ENCODE measurements around the gene CDC26.
"Not testable (repeated sequence)": the region's sequence is repeated elsewhere in the genome, so short reads cannot be mapped to it uniquely, and the experiment has no call there.

CDC26 gene

DNA sequence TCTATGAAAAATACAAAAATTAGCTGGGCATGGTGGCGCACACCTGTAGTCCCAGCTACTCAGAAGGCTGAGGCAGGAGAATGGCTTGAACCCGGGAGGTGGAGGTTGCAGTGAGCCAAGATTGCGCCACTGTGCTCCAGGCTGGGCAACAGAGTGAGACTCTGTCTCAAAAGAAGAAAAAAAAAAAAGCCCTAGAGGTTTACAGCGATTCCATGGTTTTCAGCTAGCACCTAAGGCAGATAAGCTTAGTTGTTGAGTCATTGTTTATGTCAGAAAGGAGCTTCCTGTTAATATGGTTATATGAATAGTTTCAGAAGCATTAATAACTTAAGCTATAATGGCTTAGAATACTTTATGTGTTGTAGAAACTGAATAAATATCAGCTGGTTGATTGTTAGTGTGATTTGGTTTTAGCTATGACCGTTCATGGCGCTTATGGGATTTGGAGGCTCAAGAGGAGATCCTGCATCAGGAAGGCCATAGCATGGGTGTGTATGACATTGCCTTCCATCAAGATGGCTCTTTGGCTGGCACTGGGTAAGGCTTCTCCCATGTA lies 14.8 kb upstream of the CDC26 start:
- DNase-seq = no peak

DNA sequence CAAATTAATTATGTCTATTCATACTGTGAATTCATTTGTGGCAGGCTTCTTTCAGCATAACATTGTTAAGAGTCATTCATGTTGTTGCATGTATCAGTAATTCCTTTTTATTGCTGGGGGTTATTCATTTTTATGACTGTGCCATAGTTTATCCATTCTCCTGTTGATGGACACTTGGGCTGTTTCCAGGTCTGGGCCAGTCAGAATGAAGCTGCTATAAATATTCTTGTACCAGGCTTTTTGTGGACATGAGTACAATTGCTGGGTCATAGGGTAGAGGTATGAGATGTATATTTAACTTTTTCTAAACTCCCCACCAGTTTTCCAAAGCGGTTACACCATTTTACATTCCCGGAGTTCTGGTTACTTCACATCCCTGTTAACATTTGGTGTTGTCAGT lies 13.7 kb upstream of the CDC26 start:
- DNase-seq = no peak

DNA sequence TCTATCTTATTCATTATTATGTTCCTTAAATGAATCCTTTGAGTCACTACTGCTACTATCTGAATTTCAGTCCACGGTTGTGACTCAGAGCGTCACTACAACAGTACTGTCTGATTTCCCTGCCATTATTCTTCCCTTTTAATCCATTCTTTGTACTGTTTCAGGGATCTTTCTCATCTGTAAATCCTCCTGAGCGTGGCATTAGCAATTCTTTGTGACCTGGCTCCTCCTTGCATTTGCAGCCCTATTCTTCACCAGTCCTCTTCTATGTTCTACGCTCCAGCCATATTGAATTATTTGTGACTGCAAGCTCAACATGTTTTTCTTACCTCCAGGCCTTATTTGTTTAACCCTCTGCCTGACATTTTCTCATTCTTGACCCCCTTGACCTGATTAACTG lies 6.0 kb upstream of the CDC26 start:
- no peak for DNase-seq

DNA sequence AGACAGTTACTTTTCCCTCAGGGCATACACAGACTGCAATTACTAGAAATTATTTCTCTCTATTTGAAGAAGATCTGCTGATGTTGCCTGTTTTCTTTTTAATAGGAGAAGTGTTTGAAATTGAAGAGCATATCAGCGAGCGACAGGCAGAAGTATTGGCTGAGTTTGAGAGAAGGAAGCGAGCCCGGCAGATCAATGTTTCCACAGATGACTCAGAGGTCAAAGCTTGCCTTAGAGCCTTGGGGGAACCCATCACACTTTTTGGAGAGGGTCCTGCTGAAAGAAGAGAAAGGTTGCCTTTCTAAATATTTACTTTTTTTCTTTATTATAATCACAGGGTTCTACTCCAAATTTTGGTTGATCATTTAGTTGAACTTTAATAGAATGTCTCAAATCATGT lies 3.5 kb upstream of the CDC26 start:
- DNase-seq = no peak

DNA sequence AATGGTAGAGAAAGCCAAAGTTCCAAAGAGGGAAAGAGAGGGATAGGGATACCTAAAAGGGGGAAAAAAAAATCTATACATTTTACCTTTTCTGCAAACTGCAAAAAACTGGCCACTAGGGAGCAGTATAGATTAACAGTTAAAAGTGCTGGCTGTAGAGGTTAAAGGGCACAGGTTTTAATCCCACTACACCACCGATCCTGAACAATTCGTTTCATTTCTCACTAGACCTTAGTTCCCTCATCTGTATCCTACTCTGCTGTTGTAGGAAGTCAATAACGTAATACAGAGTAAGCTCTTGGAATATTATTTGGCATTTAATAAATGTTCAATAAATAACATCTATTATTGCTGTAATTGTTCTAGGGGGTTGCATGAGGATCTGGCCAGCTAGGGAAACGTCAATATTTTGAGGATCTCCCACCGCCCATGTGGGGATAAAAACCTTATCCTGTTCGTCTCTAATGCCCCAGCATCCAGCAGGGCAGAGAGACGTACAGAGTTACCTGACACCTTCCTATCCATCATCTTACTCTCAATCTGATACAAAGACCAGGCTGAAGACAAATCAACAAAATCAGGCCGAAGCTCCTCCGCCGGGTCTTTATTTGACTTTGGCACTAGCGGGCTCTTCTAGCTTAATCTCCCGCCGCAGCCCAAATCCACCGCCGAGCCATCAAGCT lies 757 bp downstream of the CDC26 start:
- no peak for DNase-seq

DNA sequence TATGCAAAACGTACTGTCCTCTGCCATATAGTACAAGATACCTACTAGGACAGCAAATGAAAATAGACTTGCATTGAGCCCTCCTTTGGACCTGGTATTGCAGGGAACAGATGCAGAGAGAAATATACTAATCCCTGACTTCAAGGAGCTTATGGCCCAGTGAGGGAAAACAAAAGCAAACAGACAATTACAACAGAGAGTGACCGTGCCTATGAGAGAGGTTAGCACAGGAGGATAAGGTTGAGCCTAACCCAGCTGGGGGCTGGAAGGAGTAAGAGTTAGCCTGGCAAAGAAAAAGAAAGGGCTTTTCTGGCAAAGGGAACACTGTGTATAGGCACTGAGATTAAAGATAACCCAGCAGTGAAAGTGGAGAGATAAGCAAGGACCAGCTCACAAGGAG lies 5.5 kb downstream of the CDC26 start:
- DNase-seq = no peak

DNA sequence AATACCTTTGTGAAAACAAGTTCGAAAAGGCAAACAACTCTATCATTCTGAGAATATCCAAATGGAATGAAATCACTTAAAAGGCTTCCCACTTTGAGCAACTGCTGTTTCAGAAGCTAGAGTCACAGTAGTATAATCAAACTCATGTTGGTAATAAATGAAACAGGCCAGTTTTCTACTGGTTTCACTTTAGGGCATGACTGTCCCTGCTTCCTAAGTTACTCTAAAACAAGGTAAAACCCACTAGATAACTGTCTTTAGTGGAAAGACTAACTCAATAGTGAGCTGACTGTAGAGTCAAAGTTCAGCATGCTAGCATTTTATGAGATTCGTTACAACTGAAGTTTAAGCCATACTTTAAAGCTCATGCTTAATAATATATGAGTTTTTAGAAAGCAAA lies 6.0 kb downstream of the CDC26 start:
- DNase-seq = no peak

DNA sequence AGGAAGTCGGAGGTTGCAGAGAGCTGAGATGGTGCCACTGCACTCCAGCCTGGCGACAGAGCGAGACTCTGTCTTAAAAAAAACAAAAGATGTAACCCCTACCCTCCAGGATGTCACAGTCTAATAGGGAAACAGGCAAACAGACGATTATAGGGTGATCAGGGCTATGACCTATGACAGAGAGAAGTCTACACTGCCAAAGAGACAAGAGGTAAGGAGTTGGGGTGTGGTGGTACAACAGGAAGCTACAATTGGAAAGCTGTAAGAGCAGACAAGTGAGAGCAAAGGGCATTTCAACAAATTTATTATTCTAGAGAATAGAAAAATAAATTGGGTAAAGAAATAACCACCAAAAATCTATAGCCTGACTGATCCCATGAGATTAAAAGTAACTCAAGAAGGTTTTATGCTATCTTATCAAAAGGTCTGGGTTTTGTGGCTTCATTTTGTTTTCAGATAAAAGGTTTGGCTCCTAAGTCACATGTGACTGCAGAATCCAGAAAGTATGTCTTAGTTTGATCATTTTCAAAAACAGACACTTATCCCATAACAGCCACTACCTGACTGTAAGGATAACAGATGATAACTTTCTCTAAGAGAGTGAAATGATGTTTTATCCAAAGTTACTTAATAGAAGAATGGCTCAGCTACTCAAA lies 7.3 kb downstream of the CDC26 start:
- no peak for DNase-seq

DNA sequence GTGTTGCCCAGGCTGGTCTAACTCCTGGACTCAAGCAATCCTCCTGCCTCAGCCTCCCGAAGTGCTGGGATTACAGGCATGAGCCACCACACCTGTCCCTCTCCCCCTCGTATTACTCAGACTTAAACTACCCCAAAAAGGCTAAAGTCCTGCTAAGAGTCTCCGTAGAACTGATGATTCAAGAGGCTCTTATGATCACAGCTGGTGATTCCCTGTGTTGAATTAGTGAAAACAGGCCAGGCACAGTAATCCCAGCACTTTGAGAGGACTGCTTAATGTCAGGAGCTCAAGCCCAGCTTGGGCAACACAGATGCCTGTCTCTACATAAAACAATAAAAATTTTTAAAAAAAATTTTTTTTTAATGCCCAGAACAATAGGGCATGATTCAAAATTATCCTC lies 9.2 kb downstream of the CDC26 start:
- DNase-seq = no peak

DNA sequence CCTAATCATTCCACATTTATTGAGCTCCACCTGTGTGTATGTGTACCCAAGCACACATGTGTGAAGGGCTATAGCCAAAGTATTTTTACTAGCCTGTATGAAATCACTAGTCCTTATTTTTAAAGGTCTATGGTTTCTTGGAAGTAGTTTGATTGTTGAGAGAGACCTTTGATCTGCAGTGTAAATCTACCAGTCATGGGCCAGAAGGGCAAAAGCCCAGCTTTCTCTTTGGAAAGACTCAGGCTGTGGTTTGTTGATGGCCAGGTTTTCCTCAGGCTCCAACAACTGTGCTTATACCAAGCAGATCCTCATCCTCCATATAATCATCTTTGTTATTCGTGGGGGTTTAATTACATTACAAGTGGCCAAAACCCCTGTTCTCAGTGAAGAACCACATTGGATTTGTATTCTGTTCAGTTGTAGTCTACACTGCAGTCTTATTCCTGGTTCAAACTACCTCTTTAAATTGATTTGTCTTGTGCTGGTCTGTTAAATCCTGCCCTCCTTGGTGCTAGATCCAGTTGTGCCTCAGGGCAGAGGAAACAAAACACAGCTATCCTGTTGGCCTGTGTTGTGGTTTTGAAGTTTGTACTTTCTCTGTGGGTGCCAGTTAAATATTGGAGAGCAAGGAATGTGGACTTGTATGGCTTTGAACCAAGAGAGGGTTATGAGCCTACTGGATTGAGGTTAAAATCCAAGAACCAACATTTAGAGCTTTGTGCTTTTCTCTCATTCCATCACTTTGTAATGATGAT lies 13.3 kb downstream of the CDC26 start:
- no peak for DNase-seq

DNA sequence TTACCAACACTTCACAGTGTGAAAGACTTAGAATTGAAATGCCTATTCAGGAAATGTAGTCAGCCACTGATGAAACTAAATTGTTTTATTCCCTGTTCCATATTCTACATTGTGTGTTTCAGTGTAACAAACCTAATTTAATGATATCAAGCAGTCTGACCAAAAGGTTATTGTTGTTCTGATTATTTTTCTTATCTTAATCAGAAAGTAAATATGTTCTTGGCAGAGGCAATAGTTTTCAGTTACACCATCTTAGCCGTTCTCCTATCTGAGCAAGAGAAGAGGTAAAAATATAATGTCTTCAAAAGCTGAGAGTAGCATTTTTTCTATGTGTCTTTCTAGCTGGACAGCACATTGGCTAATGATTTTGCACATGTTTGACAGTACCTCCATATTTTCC lies 17.1 kb downstream of the CDC26 start:
- DNase-seq = no peak

DNA sequence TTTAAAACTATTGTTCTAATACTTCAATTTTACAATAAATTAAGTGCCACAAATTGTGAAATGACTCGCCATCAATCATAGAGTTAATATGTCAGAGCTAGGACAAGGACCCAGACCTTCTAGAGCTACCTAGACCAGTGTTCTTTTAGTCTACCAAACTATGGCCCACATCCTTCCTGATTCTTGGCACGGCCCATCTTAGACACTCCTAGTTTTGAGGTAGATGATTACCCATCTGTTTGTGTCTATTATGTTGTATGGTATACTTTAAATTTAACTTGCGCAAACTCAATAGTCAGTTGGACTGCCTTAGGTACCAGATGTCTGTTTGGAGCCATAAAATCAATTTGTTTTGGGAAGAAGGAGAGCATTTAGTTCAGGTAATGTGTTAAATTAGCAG lies 17.5 kb downstream of the CDC26 start:
- no peak for DNase-seq

DNA sequence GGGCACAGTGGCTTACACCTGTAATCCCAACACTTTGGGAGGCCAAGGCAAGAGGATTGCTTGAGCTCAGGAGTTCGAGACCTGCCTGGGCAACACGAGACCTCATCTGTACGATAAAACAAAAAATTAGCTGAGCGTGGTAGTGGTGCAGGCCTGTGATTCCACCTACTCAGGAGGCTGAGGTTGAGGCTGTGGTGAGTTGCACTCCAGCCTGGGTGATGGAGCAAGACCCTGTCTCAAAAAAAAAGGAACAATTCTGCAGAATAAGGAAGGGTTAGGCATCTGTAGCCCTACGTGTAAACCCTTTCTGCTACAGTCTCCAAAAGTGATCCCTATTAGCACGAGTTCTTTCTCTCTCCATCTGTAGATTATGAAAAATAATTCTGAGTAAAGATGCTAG lies 19.9 kb downstream of the CDC26 start:
- DNase-seq = no peak

DNA sequence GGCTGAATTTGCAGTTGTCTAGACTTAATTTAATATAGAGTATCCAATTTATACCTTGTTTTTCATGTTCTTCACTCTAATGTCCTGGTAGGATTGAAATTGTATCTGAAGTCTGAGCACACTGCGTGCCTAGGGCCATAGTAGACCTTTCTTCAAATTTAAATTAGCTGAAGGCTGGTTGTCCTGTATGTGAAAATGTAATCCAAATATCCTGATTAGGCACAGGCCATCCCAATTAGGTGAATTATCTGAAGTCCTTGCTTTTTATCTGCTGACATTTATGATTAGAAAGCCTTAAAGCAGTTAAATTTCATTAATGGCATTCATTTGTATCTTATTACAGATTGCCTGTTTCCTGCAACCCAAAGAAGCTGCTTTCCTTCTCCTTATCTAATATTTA lies 20.4 kb downstream of the CDC26 start:
- DNase-seq = no peak

DNA sequence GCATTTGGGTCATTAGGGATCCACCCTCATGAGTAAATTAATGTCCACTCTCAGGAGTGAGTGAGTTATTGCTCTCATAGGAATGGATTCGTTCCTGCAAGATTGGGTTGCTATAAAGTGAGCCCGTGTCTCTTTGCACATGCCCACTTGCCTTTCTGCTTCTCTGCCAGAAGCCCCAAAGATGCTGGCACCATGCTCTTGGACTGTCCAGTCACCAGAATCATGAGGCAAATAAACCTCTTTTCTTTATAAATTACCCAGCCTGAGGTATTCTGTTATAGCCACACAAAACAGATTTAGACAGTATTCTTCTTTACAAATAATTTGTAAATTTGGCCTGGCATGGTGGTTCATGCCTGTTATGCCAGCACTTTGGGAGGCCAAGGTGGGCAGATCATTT lies 24.6 kb downstream of the CDC26 start:
- DNase-seq = no peak

DNA sequence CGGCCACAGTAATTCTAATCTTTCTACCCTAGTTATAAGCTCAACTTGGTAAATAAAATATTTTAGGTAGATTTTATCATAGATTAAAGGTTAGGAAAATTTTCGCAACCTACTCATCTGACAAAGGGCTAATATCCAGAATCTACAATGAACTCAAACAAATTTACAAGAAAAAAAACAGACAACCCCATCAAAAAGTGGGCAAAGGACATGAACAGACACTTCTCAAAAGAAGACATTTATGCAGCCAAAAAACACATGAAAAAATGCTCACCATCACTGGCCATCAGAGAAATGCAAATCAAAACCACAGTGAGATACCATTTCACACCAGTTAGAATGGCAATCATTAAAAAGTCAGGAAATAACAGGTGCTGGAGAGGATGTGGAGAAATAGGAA lies 25.7 kb downstream of the CDC26 start:
- DNase-seq = not testable (repeated sequence)

DNA sequence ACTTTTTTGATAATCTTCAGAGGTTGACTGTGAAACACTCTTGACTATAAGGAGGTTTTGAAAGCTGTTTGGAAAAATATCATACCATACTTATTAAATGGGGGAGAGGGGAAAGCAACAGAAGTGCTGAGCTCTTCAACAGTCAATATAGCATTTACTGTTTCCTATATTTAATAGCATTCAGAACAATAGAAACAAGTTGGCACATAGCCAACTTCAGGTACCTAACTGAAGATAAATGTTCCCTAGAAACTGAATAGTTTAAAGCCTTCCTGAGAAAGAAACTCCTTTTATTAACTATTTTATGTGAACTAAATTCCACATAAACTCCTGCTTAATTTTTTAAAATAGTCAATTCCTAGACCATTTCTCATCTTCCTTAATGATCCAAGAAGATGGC lies 27.7 kb downstream of the CDC26 start:
- no peak for DNase-seq

DNA sequence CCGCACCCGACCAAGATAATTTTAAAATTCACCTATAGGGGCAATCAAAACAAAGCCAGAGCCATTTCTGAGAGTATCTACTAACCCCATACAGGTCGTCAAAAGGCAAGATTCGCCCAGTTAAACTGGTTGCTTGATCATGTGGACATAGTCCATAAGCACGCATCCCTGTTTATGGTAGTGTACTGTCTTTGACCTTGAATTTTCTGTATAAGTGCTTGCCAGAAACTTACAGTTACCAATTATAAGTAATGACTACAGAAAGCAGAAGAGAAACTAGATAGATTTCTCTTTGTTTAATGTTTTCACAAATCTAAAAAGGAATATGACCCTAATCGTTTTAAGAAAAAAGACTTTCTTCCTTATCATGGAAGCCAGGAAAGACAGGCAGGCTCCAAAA lies 28.4 kb downstream of the CDC26 start:
- DNase-seq = no peak

DNA sequence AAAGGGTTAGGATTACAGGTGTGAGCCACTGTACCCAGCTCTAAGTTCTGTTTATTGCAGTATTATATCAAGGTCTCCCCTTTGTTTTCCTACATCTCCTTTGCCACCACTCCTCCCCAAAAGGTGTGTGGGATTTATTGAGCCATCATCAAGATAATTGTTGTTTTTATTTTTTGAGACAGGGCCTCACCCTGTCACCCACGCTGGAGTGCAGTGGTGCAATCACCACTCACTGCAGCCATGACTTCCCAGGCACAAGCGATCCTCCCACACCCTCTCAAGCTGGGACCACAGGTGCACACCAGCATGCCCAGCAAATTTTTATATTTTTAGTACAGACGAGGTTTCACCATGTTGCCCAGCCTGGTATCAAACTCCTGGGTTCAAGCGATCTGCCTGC lies 29.5 kb downstream of the CDC26 start:
- DNase-seq = no peak

DNA sequence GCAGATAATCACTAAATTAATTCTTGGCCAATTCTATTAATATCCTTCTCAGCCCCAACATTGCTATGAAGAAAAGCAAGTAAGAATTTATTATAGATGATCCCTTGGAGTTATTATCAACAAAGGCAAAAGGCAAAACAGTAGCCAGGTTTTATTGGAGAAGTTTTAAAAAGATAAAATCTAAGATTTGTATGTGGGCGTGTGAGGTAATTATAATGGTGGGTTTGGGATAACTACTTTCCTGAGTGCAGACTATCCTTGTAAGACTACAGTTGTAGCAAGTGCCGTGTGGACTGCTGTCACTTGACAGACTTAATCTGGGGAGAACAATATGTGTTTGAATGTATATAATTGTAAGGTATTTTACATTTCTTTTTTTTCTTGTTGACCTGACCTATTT lies 30.8 kb downstream of the CDC26 start:
- DNase-seq = no peak

DNA sequence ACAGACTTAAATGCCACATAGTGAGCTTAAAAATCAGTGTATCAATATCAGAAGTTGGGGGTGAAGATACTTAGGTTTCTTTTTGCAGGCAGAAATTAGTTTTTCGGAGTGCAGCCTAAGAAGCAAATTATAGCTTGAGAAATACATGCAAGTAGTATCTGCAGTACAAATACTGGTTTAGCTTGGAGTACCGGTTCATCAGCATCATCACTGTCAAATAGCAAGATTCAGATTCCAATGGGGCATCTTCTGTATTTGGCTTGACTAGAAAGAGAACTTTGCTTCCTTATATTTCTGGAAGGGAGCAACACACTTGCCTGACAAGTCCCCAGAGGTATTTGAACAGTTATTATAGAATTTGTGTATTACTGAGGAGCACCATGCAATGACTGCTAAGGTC lies 34.2 kb downstream of the CDC26 start:
- no peak for DNase-seq

DNA sequence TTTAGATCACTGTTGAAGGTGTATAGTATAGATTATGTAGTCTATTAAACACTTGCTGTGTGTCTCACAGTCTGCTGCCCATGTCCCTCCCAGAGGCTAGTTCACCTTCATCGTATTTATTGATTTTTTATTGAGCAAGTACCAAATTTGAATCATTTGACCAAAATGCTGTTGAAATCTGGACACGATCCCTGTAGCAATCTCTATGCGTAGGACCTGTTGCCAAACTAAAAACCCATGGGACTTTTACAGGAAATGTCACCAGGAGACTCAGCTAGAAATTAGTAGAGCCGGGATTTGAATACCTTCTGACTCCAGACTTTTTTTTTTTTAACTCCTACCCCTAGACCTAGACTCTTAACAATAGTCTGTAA lies 36.5 kb downstream of the CDC26 start:
- DNase-seq = no peak

DNA sequence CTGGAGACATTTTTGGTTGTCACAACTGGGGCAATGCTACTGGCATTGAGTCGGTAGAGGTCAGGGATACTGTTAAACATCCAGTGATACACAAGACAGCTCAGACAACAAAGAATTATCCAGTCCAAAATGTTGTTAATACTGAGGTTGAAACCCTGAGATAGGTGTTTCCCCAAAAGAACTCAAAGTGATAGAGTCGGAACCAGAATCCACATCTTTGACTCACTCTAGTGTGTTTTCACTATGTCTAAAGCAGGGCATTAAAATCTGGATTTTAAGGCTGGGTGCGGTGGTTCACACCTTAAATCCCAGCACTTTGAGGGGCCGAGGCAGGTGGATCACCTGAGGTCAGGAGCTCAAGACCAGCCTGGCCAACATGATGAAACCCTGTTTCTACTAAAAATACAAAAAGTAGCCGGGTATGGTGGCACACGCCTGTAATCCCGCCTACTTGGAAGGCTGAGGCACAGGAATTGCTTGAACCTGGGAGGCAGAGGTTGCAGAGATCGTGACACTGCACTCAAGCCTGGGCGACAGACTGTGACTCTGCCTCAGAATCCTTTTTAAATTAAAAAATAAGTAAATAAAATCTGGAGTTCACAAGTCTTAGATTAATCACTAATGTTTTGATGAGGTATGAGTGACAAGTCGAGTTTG lies 37.0 kb downstream of the CDC26 start:
- DNase-seq = no peak

DNA sequence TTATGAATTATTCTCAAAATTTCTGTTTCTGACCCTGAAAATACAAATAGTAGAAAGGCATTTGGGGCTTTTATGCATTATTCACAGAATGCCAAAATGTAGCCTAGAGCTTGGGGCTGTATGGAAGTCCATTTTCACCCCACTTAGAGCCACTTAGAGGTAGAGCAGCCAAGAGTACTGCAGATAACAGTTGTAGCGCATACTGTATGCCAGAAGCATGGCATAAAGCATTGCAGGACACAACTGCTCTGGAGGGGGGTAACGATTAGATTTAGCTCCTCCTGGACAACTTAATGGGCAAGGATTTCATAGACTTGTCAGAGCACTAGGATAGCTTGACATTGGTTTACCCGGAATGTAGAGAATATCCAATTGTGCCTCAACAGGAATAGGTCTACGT lies 38.3 kb downstream of the CDC26 start:
- DNase-seq = no peak

Measured in activated CD8-positive, alpha-beta memory T cell treated with anti-CD3 and anti-CD28 coated beads, Interleukin-2, amount 50 U/mL, for 48 hours (primary cell).